NCI-H345 (cell line): ENCODE results near the gene CD84.
"Not testable (repeated sequence)": the region's sequence is repeated elsewhere in the genome, so short reads cannot be mapped to it uniquely, and the experiment has no call there.

ENCODE experiments used
- DNase-seq: peaks from one replicate; lab custom pipeline; 2025; lab: John Stamatoyannopoulos, UW

Gene CD84

GRCh38 chr1:160579216-160579701, at the start of gene CD84:
Gene CD84 (minus strand): TSS chr1:160579496. CDS start chr1:160579437, 59 bp downstream.
- no peak for DNase-seq

GRCh38 chr1:160628799-160629263, 49.5 kb upstream of the CD84 start:
- no peak for DNase-seq

DNA sequence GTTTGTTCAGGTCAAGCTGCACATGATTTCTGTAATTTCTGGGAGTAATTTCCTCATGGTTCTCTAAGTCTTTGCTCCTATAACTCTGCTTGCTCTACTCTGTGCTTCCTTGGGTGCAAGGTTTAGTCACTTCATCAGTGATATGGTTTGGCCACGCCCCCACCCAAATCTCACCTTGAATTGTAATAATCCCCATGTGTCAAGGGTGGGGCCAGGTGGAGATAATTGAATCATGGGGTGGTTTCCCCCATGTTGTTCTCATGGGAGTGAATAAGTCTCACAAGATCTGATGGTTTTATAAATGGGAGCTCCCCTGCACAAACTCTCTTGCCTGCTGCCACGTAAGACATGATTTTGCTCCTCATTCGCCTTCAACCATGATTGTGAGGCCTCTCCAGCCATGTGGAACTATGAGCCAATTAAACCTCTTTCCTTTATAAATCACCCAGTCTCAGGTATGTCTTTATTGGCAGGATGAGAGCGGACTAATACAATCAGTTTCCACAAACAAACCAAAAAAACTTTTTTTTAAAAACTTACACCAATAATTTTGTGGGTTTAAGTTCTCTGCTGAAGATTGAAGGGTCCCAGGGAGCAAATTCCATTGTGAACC, 48.5 kb upstream of the CD84 start:
- not testable (repeated sequence) for DNase-seq

DNA sequence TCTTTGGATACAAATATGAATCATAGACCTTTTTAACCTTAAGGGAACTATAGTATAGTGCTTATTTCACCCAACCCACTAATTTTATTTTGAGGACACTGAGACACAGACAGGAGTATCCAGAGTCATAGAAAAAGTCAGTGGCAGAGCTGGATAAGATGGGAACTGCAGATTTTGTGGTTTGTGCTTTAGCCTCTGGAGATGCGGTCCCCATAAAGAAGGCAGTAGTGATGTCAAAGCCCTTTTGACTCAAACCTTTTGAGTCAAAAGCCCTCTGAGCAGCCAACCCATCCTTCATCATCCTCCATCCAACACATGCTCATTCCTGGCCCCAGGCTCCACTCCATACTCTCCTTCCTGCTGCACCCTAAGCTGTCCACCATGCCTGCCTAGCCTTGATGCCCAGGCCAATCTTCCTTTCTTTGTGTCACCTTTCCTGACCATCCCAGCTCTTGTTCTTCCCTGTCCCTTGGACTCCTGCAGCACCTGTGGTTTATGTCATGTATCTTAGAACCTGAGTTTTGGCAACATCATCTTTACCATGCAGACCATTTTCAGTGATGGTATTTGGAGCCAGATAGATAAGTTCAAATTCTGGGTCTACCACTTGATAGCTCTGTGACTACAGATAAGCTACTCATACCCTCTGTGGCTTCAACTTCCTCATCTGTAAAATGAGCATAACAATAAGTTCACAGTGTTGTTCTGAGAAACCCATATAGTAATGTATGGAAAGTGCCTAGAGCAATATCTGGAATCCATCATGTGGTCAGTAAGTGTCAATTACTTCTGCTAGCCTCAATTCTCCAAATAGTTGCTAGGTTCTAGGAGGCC, 47.4 kb upstream of the CD84 start:
- no peak for DNase-seq

- no peak for DNase-seq
These were observed 46.6 kb upstream of the CD84 start for GRCh38 chr1:160625725-160626498.

DNA sequence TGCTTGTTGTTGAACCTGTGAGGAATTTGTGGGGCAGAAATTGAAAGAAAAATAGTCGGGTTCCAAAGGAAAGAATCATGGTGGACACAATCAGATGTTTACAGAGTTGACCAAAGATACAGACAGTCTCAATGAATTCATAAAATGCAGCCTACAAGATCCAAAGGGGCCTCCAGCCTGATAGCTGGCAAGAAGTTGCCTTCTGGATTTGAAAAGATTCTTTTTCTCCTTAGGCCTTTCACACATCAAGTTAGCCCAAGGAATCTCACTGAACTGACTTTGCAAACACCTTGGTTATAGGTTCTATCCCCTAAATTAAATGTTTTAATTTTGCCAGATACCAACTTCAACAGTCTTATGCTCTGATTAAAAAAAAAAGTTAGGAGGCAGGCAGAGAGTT, 46.0 kb upstream of the CD84 start:
- no peak for DNase-seq

DNA sequence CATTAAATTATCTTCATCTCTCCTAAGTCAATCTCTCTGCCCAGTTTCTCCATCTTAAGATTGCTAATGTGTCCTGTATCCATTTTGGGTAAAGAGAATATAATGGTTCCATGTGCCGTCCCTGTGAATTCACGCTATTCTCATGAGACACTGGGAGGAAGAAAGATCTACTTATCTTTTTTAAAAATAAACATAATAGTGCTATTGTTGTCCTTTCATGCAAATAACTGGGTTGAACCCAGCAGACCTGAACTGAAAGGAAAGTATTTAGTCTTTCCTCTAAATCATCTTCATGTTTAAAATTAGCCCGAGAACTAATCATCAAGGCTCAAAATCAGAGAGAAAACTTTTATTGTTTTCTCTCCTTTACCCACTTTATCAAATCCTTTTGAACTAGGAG, 45.2 kb upstream of the CD84 start:
- DNase-seq = no peak

DNA sequence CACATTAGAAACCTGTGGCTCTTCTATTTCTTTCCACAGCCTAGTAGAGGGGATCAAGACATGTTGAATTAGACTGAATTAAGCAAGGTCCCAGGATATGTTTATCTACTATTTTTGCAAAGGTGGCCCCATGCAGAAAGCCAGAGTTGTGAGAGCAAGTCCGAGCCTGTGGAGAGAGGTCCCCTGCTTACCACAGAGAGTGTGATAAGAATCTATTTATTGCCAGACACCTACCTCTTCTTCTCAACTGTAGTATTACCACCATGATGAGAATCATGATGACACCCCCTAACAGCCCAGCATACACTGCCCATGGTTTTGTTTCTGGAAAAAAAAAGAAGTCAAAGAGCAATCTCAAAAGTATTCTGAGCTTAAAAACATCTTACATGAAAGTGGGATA, 44.6 kb upstream of the CD84 start:
- no peak for DNase-seq

DNA sequence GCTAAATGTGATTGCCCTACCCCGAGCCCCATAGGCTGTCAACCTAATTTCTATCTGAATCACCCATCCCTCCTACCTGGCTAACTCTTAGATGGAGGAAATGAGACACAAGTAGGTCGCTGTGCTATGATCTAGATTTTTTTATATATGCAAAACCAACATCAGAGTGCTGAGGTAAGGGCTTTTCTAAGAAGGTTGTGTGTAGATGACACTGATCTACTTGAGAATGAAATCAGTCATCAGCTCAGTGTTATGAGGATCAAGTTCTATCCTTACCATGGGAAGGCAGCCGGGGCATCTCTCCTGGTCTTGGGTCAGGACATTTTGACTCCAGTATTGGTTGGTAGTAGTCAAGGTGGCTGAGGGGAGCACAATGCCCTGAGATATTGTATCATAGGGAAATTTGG, 43.9 kb upstream of the CD84 start:
- no peak for DNase-seq

- no peak for DNase-seq
These were observed 43.4 kb upstream of the CD84 start for GRCh38 chr1:160622501-160623226.

GRCh38 chr1:160621633-160622413, 42.5 kb upstream of the CD84 start:
- DNase-seq = no peak

DNA sequence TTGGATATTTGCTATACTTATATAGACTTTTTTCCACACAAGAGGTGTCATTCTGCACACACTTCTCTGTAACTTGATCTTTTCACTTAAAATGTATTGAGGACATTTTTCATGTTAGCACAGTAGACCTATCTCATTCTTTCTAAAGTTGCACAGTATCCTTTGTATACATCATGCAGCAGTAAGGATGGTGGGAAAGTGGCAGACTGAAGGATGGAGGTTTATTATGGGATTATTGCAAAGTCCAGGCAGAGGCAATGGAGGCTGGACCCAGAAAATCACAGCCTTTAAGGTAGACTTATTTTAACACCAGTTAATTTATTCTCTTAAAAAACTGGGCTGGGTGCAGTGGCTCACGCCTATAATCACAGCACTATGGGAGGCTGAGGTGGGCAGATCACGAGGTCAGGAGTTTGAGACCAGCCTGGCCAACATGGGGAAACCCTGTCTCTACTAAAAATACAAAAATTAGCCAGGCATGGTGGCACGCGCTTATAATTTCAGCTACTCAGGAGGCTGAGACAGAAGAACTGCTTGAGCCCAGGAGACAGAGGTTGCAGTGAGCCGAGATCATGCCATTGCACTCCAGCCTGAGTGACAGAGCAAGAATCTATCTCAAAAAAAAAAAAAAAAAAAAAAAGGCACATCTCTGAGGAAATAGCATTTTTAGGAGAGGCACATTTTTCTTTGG, 41.8 kb upstream of the CD84 start:
- no peak for DNase-seq

GRCh38 chr1:160619742-160620277, 40.5 kb upstream of the CD84 start:
- no peak for DNase-seq

DNA sequence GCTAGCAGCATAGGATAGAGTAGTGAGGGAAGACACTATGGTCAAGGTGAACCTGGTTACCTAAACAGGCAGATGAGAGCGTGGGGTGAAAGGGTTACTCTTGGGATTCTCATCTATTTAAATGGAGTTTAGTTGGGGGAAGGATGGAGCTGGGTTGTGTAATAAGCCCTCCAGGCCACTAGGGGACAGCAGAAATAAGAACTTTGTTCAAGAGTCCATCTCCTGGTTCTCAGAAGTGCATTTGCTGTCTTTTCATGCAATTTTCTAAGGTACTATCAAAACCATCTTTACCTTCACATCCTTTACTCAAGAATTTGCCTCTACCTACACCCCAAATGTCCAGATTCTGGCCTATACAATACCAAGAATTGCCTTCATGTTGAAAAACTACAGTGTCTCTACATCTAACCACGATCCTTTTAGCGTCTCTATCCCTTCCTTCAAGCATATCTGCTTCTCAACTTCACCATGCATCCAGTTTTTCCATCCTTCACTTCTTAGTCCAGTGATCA, 39.5 kb upstream of the CD84 start:
- DNase-seq = no peak

DNA sequence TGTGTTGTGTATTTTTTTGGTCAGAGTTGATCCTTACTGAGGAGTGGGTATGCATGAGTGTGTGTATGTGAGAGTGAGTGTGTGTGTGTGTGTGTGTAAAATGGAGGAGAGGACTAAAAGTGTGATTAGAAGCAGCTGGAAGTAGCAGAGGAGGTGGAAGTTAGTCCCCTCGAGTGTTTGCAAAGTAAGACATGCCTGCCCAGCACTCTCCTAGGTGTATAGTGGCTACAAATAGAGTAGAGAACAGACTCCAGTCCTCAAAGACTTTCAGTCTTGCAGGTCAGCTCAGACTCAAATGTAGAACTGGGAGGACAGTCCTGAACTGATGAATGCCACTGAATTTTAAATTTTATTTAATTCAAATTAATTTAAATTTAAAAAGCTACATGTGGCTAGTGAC, 39.0 kb upstream of the CD84 start:
- no peak for DNase-seq

GRCh38 chr1:160615660-160616059, 36.4 kb upstream of the CD84 start:
- DNase-seq = no peak

DNA sequence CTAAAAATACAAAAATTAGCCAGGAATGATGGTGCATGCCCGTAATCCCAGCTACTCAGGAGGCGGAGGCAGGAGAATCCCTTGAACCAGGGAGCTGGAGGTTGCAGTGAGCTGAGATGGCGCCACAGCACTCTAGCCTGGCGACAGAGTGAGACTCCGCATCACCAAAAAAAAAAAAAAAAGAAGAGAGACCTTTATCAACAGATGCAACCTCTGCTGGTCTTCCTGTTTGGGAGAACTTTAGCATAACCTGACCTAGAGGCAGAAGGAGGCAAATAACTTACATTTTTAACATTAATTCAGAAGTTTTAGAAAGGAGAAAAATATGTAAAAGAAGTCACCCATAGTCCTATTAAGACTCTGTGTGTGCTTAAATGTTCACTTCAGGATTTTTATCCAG, 35.1 kb upstream of the CD84 start:
- DNase-seq = no peak

- DNase-seq = no peak
These were observed 33.4 kb upstream of the CD84 start for GRCh38 chr1:160612613-160613218.

DNA sequence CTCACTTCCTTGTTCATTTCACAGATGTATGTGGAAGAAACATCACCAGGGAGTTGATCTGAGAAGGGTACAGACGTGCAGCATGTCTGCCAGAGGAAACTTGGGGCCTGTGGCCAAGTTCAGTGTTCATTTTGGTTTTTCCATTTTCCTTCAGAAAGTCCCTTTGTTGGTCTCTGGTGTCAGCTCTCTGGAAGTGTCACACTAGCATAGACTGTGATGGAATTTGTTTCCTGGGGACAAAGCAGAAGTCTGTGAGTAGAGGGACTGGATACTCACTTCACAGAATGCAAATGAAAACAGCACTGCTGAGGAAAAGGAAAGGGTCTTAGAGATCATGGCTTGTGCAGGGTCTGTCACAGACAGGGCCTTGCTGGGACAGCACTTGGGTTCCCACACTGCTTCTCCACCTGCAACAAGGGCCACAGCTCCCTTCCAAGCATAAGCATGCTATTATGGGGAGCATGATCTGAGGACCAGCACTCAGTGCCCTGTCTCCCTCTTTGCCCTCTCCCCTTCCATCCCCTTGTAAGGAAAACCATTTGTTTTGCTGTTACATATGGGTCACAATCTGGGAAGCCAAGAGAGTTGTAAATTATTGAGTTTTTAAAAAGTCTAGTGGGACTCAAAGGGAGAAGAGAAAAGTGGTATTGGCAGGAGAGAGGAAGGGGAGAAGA, 31.4 kb upstream of the CD84 start:
- DNase-seq = no peak
